Suprapubic skin (tissue), 4 donors: ENCODE data around the gene HERC6. TPM values are rescaled to one million over a fixed set of nuclear protein-coding genes. Genes with fewer than 3 reads are reported as not detected.

Experiments used
- DNase-seq, 2 donors: peaks; one replicate each; pipeline ENCODE4 v3.0.0-alpha.2; 2019; ENCODE audit warnings: low spot score in 2 of 2
- H3K27ac ChIP-seq: fragments of 200-600 bp; sonication (generic); one replicate; pipeline ENCODE4 v1.5.1; 2019
- H3K27me3 ChIP-seq: fragments of 200-600 bp; sonication (generic); one replicate; pipeline ENCODE4 v1.5.1; 2019
- H3K36me3 ChIP-seq: fragments of 200-600 bp; sonication (generic); one replicate; pipeline ENCODE4 v1.5.1; 2019
- H3K4me1 ChIP-seq: fragments of 200-600 bp; sonication (generic); one replicate; pipeline ENCODE4 v1.5.1; 2019
- H3K4me3 ChIP-seq: fragments of 200-600 bp; sonication (generic); one replicate; pipeline ENCODE4 v1.5.1; 2019; ENCODE audit warnings: mild to moderate bottlenecking
- H3K9me3 ChIP-seq: fragments of 200-600 bp; sonication (generic); one replicate; pipeline ENCODE4 v1.5.1; 2019
- CTCF ChIP-seq, 2 donors: fragments of 200-600 bp in 1 of 2; fragments of 450-650 bp in 1 of 2; sonication (generic) in 1 of 2; IDR thresholded peaks; one replicate each; pipeline ENCODE4 v1.5.1; 2016 to 2019; ENCODE audit warnings: antibody characterized with exemption in 2 of 2, mild to moderate bottlenecking in 1 of 2, moderate library complexity in 1 of 2
- EP300 ChIP-seq: sonication (generic); formaldehyde crosslinking; IDR thresholded peaks from one replicate; pipeline ENCODE4 v1.6.1; 2017; ENCODE audit warnings: antibody characterized with exemption
- POLR2A ChIP-seq, 2 donors: fragments of 450-650 bp; IDR thresholded peaks; one replicate each; pipeline ENCODE4 v1.6.1; 2017; ENCODE audit warnings: antibody characterized with exemption in 2 of 2, mild to moderate bottlenecking in 2 of 2, moderate library complexity in 2 of 2
- POLR2AphosphoS5 ChIP-seq, 3 donors: sonication (generic); formaldehyde crosslinking; IDR thresholded peaks; one replicate each; pipeline ENCODE4 v1.6.1; 2017; ENCODE audit warnings: antibody characterized with exemption in 3 of 3
- WGBS: methylation state at CpG from one replicate; pipeline ENCODE4 v1.1.5; 2018; 5-methylcytosine and 5-hydroxymethylcytosine counted together
- total RNA-seq, 4 donors: library from RNA; depleted of rRNA; stranded (reverse); fragments of >200 nt; gene quantifications; one replicate each; pipeline ENCODE4 v1.1.0, GENCODE V29; 2016

Gene HERC6
- total RNA-seq, 4 donors from 2014 or later: 2.7 to 7.9 (median 3.1) TPM

GRCh38 chr4:88415982-88416381, 37.3 kb downstream of the HERC6 start:
- 95% methylated on average over 2 of the region's 2 CpGs for WGBS
- Histone ChIP-seq H3K27me3 (no peaks in the 10 kb centered on the region), H3K4me3 (no peak overlapping the region), H3K4me1 (no peaks in the 10 kb centered on the region), H3K36me3 (peaks cover 31% of the 10 kb centered on the region), H3K9me3 (no peaks in the 10 kb centered on the region), H3K27ac (no peak overlapping the region)
- TF ChIP-seq EP300: no peak
- DNase-seq: no peak

GRCh38 chr4:88418411-88418810, 39.8 kb downstream of the HERC6 start:
- Histone ChIP-seq H3K4me3 (no peak overlapping the region), H3K27ac (no peak overlapping the region), H3K36me3 (peaks cover 20% of the 10 kb centered on the region), H3K27me3 (no peaks in the 10 kb centered on the region), H3K4me1 (no peaks in the 10 kb centered on the region), H3K9me3 (no peaks in the 10 kb centered on the region)
- TF ChIP-seq CTCF (IDR thresholded peaks at IDR 0.05): no peak
- TF ChIP-seq POLR2AphosphoS5 (IDR thresholded peaks at IDR 0.05): no peak
- TF ChIP-seq POLR2A (IDR thresholded peaks at IDR 0.05): no peak
- TF ChIP-seq EP300: no peak
- no peak for DNase-seq
- 82% methylated on average over 3 of the region's 3 CpGs for WGBS

GRCh38 chr4:88419874-88420273, 41.2 kb downstream of the HERC6 start:
- no peak overlapping the region for H3K4me3 ChIP-seq
- H3K36me3 ChIP-seq: peaks cover 8% of the 10 kb centered on the region
- H3K27me3 ChIP-seq: no peaks in the 10 kb centered on the region
- no peak for DNase-seq
- no peak overlapping the region for H3K27ac ChIP-seq
- no peaks in the 10 kb centered on the region for H3K9me3 ChIP-seq
- TF ChIP-seq POLR2AphosphoS5 (IDR thresholded peaks at IDR 0.05) (no peak), CTCF (IDR thresholded peaks at IDR 0.05) (no peak), EP300 (no peak), POLR2A (IDR thresholded peaks at IDR 0.05) (no peak)
- 88% methylated on average over 5 of the region's 5 CpGs for WGBS
- H3K4me1 ChIP-seq: no peaks in the 10 kb centered on the region

GRCh38 chr4:88420844-88421243, 42.2 kb downstream of the HERC6 start:
- no peak for TF ChIP-seq CTCF (IDR thresholded peaks at IDR 0.05)
- TF ChIP-seq POLR2A (IDR thresholded peaks at IDR 0.05): no peak
- TF ChIP-seq POLR2AphosphoS5 (IDR thresholded peaks at IDR 0.05): no peak
- no peak for TF ChIP-seq EP300
- Histone ChIP-seq H3K9me3 (no peaks in the 10 kb centered on the region), H3K27ac (no peak overlapping the region), H3K36me3 (peaks cover 8% of the 10 kb centered on the region), H3K27me3 (no peaks in the 10 kb centered on the region), H3K4me3 (no peak overlapping the region), H3K4me1 (no peaks in the 10 kb centered on the region)
- no peak for DNase-seq
- WGBS: 96% methylated on average over 1 of the region's 1 CpG

GRCh38 chr4:88422403-88422802, 43.8 kb downstream of the HERC6 start:
- no peaks in the 10 kb centered on the region for H3K9me3 ChIP-seq
- H3K36me3 ChIP-seq: peaks cover 8% of the 10 kb centered on the region
- WGBS: 84% methylated on average over 2 of the region's 2 CpGs
- no peaks in the 10 kb centered on the region for H3K27me3 ChIP-seq
- no peaks in the 10 kb centered on the region for H3K4me1 ChIP-seq
- no peak overlapping the region for H3K4me3 ChIP-seq
- DNase-seq: no peak
- H3K27ac ChIP-seq: no peak overlapping the region
- no peak for TF ChIP-seq POLR2A (IDR thresholded peaks at IDR 0.05)

- Histone ChIP-seq H3K9me3 (no peaks in the 10 kb centered on the region), H3K27ac (no peak overlapping the region), H3K27me3 (no peaks in the 10 kb centered on the region), H3K4me1 (no peaks in the 10 kb centered on the region), H3K36me3 (peaks cover 15% of the 10 kb centered on the region), H3K4me3 (no peak overlapping the region)
- no peak for TF ChIP-seq EP300
- no peak for TF ChIP-seq POLR2A (IDR thresholded peaks at IDR 0.05)
- TF ChIP-seq POLR2AphosphoS5 (IDR thresholded peaks at IDR 0.05): no peak
- no peak for TF ChIP-seq CTCF (IDR thresholded peaks at IDR 0.05)
- no peak for DNase-seq
- WGBS: 53% methylated on average over 1 of the region's 1 CpG
Observed at GRCh38 chr4:88429401-88429800, 50.7 kb downstream of the HERC6 start.
